Stimulated activated CD8-positive, alpha-beta memory T cell treated with anti-CD3 and anti-CD28 coated beads, Interleukin-7, amount 100 ng/mL, for 1 hour (primary cell): ENCODE data around the gene TMEM51.

Experiments
- DNase-seq, 2 donors: peaks; one replicate each; pipeline ENCODE4 v3.0.0-alpha.2; 2020; ENCODE audit warnings: low read depth in 2 of 2

Gene TMEM51

GRCh38 chr1:15218287-15219279 lies 65.0 kb downstream of the TMEM51 start:
- no peak for DNase-seq

GRCh38 chr1:15219280-15220023 lies 65.9 kb downstream of the TMEM51 start:
- DNase-seq, result no peak

- DNase-seq, result no peak
Measured at GRCh38 chr1:15220024-15220392, 66.5 kb downstream of the TMEM51 start.

- DNase-seq, result no peak
Measured at GRCh38 chr1:15220825-15221431, 67.4 kb downstream of the TMEM51 start.

GRCh38 chr1:15222653-15223303 lies 69.2 kb downstream of the TMEM51 start:
- no peak for DNase-seq

GRCh38 chr1:15224259-15224869 lies 70.8 kb downstream of the TMEM51 start:
- no peak for DNase-seq

- no peak for DNase-seq
Measured at GRCh38 chr1:15224974-15225373, 71.4 kb downstream of the TMEM51 start.

GRCh38 chr1:15225461-15225860 lies 71.9 kb downstream of the TMEM51 start:
- DNase-seq, result no peak

- no peak for DNase-seq
Measured at GRCh38 chr1:15226388-15227255, 73.1 kb downstream of the TMEM51 start.

- no peak for DNase-seq
Measured at GRCh38 chr1:15229707-15230131, 76.2 kb downstream of the TMEM51 start.

GRCh38 chr1:15231714-15232201 lies 78.2 kb downstream of the TMEM51 start:
- DNase-seq, result no peak

GRCh38 chr1:15233689-15234088 lies 80.1 kb downstream of the TMEM51 start:
- no peak for DNase-seq

- no peak for DNase-seq
Measured at GRCh38 chr1:15236321-15236721, 82.8 kb downstream of the TMEM51 start.

- no peak for DNase-seq
Measured at GRCh38 chr1:15236746-15237145, 83.2 kb downstream of the TMEM51 start.

- DNase-seq, result no peak
Measured at GRCh38 chr1:15238789-15239188, 85.2 kb downstream of the TMEM51 start.

GRCh38 chr1:15242766-15243165 lies 89.2 kb downstream of the TMEM51 start:
- DNase-seq, result no peak

- no peak for DNase-seq
Measured at GRCh38 chr1:15243275-15244043, 89.9 kb downstream of the TMEM51 start.

- no peak for DNase-seq
Measured at GRCh38 chr1:15244813-15245212, 91.3 kb downstream of the TMEM51 start.

- DNase-seq, result no peak
Measured at GRCh38 chr1:15245593-15246360, 92.2 kb downstream of the TMEM51 start.
